Measurements from ENCODE around the gene SKIDA1.

GRCh38 chr10:21506351-21506750, 19.1 kb downstream of the SKIDA1 start:
- no peak for TF ChIP-seq CTCF (IDR thresholded peaks at IDR 0.05)
- no peak for TF ChIP-seq POLR2A (IDR thresholded peaks at IDR 0.05)

Measured in adrenal gland (tissue), 5 donors.